OCI-LY7 (cell line): ENCODE measurements around the gene NFIA. TPM values are rescaled to one million over a fixed set of nuclear protein-coding genes. Genes with fewer than 3 reads are reported as not detected.

Experiments used
- BruUV-seq: library from RNA; stranded (reverse); fragments of 400-500 nt; replicated peaks from 2 replicates; lab custom pipeline; 2021; lab: Mats Ljungman, UMichigan
- CTCF ChIA-PET: fragments of 300-600 bp; sonication (Branson Sonifier 250); formaldehyde crosslinking; loops from one replicate; lab custom pipeline; 2022; ENCODE audit warnings: antibody characterized with exemption; ENCODE audit not compliant: unreplicated experiment; lab: Charles Lee
- POLR2A ChIA-PET: fragments of 300-600 bp; sonication (Branson Sonifier 250); formaldehyde crosslinking; loops from one replicate; lab custom pipeline; 2022; ENCODE audit warnings: antibody characterized with exemption; lab: Charles Lee
- DNase-seq: peaks from one replicate; pipeline ENCODE4 v3.0.0-alpha.2; 2015; ENCODE audit warnings: low spot score
- H2AFZ ChIP-seq: fragments of 200-600 bp; sonication (generic), shearing (Covaris generic); 2 replicates; pipeline ENCODE4 v1.6.1; 2014; ENCODE audit warnings: mild to moderate bottlenecking, antibody characterized with exemption, low read length, moderate library complexity
- H3K27ac ChIP-seq: fragments of 200-600 bp; sonication (generic); 2 replicates; pipeline ENCODE4 v1.5.1; 2014; ENCODE audit warnings: mixed run types, low read depth, mild to moderate bottlenecking, moderate library complexity, low read length, inconsistent platforms; ENCODE audit not compliant: poor library complexity, severe bottlenecking
- H3K36me3 ChIP-seq: fragments of 200-600 bp; sonication (generic); 2 replicates; pipeline ENCODE4 v1.6.1; 2014; ENCODE audit warnings: mild to moderate bottlenecking, antibody characterized with exemption, low read length, moderate library complexity, mixed read lengths; ENCODE audit not compliant: insufficient read depth
- H3K4me1 ChIP-seq: fragments of 200-600 bp; sonication (generic); 2 replicates; pipeline ENCODE4 v1.5.1; 2014; ENCODE audit warnings: mild to moderate bottlenecking, low read length; ENCODE audit not compliant: insufficient read depth, poor library complexity, severe bottlenecking
- H3K4me2 ChIP-seq: fragments of 200-600 bp; sonication (generic); 2 replicates; pipeline ENCODE4 v1.6.1; 2014; ENCODE audit warnings: mild to moderate bottlenecking, low read length
- H3K4me3 ChIP-seq: fragments of 200-600 bp; sonication (generic); 2 replicates; pipeline ENCODE4 v1.5.1; 2014; ENCODE audit warnings: mild to moderate bottlenecking, low read depth, low read length; ENCODE audit not compliant: poor library complexity, severe bottlenecking
- H3K79me2 ChIP-seq: fragments of 200-600 bp; sonication (generic); 2 replicates; pipeline ENCODE4 v1.6.1; 2016; ENCODE audit warnings: low read depth, mild to moderate bottlenecking, low read length, moderate library complexity, mixed read lengths; ENCODE audit not compliant: insufficient read depth
- H3K9me2 ChIP-seq: fragments of 200-600 bp; sonication (generic); 2 replicates; pipeline ENCODE4 v1.6.1; 2016; ENCODE audit warnings: mild to moderate bottlenecking, low read length, mixed read lengths; ENCODE audit not compliant: insufficient read depth
- H3K9me3 ChIP-seq: fragments of 200-600 bp; sonication (generic); 2 replicates; pipeline ENCODE4 v1.6.1; 2014; ENCODE audit warnings: mild to moderate bottlenecking, mixed run types, low read length, mixed read lengths
- H4K20me1 ChIP-seq: fragments of 200-600 bp; sonication (generic); 2 replicates; pipeline ENCODE4 v1.6.1; 2014; ENCODE audit warnings: mild to moderate bottlenecking, antibody characterized with exemption, low read length, moderate library complexity, mixed read lengths; ENCODE audit not compliant: insufficient read depth
- EZH2phosphoT487 ChIP-seq: fragments of 200-600 bp; sonication (generic); IDR thresholded peaks from 2 replicates; pipeline ENCODE4 v1.6.1; 2018; ENCODE audit warnings: low read depth, borderline replicate concordance, mild to moderate bottlenecking, mixed run types, antibody characterized with exemption, low read length, moderate library complexity, mixed read lengths
- intact Hi-C: fragments of 100-400 bp; cut with micrococcal nuclease; formaldehyde crosslinking; loops from one replicate; pipeline ENCODE4 v1.10.0; 2022; ENCODE audit not compliant: unreplicated experiment
- total RNA-seq, 2 experiments: library from RNA; depleted of rRNA in 1 of 2; stranded (reverse); fragments of >200 nt in 1 of 2; shearing (Covaris generic) in 1 of 2; gene quantifications; 2 replicates each; pipeline ENCODE4 v1.2.3, GENCODE V29; 2014 to 2022
- TF ChIP-seq, protein P1 (sequence below): fragments of 200-600 bp; sonication (generic); conservative IDR thresholded peaks from 2 replicates; pipeline ENCODE4 v1.5.1; 2014; ENCODE audit warnings: mild to moderate bottlenecking, antibody characterized with exemption, low read length, moderate library complexity, mixed read lengths

Gene NFIA
- total RNA-seq, 2 experiments from 2014 or later = 2.8 to 18.8 TPM

DNA sequence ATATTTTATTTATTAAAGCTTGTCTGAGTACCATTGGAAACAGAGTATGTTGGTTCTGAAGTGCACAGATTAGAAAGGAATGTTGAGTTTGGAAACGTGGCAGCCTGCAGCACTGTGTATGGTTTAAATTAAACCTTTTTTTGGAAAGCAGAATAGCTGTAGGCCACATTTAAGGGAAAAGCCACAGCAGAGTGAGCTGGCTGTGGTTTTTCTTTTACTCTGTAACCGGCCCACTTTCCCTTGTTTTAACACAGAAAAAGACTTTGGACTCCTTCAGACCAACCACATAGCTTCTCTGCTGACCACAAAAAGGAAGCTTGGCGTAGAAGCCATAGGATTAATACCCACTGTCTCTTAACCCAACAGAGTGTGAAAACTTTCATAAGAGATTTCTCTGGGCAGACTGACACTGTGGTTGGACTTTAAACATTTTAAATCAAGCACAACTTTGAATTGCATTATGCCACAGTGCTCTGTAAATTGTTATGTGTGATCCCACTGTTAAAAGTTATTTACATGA, 75.2 kb downstream of the NFIA start:
- ChIA-PET POLR2A (interaction anchor here (0.6 to 1.2 kb wide), 4 partner anchors 9 to 109 kb away, joined by 3 to 4 read pairs (median 4); no protein-coding TSS in a partner anchor), CTCF (no interaction called here)
- DNase-seq = no peak
- Histone ChIP-seq H3K4me1 (no peaks in the 10 kb centered on the region), H3K9me2 (no peaks in the 10 kb centered on the region), H3K4me3 (no peak overlapping the region), H4K20me1 (peaks cover 10% of the 10 kb centered on the region), H3K36me3 (no peaks in the 10 kb centered on the region), H3K79me2 (no peaks in the 10 kb centered on the region), H3K27ac (no peak overlapping the region), H3K9me3 (no peaks in the 10 kb centered on the region), H3K4me2 (no peak overlapping the region), H2AFZ (no peak overlapping the region)
- TF ChIP-seq, protein P1, sequence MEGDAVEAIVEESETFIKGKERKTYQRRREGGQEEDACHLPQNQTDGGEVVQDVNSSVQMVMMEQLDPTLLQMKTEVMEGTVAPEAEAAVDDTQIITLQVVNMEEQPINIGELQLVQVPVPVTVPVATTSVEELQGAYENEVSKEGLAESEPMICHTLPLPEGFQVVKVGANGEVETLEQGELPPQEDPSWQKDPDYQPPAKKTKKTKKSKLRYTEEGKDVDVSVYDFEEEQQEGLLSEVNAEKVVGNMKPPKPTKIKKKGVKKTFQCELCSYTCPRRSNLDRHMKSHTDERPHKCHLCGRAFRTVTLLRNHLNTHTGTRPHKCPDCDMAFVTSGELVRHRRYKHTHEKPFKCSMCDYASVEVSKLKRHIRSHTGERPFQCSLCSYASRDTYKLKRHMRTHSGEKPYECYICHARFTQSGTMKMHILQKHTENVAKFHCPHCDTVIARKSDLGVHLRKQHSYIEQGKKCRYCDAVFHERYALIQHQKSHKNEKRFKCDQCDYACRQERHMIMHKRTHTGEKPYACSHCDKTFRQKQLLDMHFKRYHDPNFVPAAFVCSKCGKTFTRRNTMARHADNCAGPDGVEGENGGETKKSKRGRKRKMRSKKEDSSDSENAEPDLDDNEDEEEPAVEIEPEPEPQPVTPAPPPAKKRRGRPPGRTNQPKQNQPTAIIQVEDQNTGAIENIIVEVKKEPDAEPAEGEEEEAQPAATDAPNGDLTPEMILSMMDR = no peak
- no peak for TF ChIP-seq EZH2phosphoT487
- intact Hi-C loops = no loop called here
- BruUV-seq = no TSS peak

DNA sequence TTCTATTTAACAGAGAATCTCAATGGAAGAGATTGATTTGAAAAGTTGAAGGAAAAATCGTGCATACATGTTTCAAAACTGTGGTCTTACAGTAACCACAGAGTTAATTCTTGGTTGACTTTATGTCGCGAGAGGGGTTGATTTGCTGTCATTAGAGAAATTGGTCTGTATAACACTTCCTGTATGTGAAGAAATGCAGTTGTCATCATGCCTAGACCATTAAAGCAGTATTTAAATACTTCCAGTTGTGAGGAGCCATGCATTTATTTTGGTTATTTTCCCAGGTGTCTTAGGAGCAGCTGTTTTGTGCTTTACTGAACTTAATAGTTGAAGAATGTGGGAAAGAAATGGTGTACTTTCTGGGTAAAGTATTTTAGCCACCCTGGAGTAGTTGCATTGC, 76.2 kb downstream of the NFIA start:
- intact Hi-C loops = no loop called here
- H3K4me3 ChIP-seq = no peak overlapping the region
- CTCF ChIA-PET = no interaction called here

DNA sequence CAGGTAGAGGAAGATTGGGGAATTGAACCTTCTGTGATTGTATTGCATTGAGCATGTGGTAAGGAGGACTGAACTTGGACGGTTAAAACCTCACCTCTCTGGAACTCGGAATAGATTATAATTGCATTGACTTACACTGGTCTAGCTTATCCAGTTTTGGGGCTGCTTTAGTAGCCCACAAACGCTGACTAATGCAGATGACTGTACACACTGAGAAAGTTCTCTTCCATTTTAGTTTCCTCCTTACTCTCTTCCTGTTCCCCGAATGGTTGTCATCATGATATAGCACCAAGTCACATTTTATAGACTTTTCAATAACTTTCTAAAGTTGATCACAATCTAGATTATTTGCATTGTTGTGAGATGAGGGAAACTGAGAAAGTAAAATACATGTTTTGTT, 78.2 kb downstream of the NFIA start:
- Histone ChIP-seq H2AFZ (no peak overlapping the region), H3K9me3 (no peaks in the 10 kb centered on the region), H3K27ac (no peak overlapping the region), H3K4me1 (no peaks in the 10 kb centered on the region), H4K20me1 (peaks cover 10% of the 10 kb centered on the region), H3K79me2 (no peaks in the 10 kb centered on the region), H3K4me3 (no peak overlapping the region), H3K4me2 (no peak overlapping the region), H3K36me3 (no peaks in the 10 kb centered on the region), H3K9me2 (no peaks in the 10 kb centered on the region)
- intact Hi-C loops = no loop called here
- CTCF ChIA-PET = no interaction called here
- no peak for DNase-seq
- no TSS peak for BruUV-seq
- TF ChIP-seq, protein P1 = no peak
- no peak for TF ChIP-seq EZH2phosphoT487
- POLR2A ChIA-PET = interaction anchor here (0.7 kb wide), 1 partner anchor 276 kb away, joined by 3 read pairs; no protein-coding TSS in a partner anchor

More for the DNA sequence above, 76.2 kb downstream of the NFIA start:
- no peak for TF ChIP-seq EZH2phosphoT487
- TF ChIP-seq, protein P1 = no peak
- H3K9me3 ChIP-seq = no peaks in the 10 kb centered on the region
- H3K4me2 ChIP-seq = no peak overlapping the region
- no peaks in the 10 kb centered on the region for H3K79me2 ChIP-seq
- H4K20me1 ChIP-seq = peaks cover 10% of the 10 kb centered on the region
- no peak overlapping the region for H2AFZ ChIP-seq
- H3K36me3 ChIP-seq = no peaks in the 10 kb centered on the region
- no TSS peak for BruUV-seq
- H3K27ac ChIP-seq = no peak overlapping the region
- no peak for DNase-seq
- H3K4me1 ChIP-seq = no peaks in the 10 kb centered on the region
- no peaks in the 10 kb centered on the region for H3K9me2 ChIP-seq
- POLR2A ChIA-PET = no interaction called here
